ENCODE data around the gene GGCX. TPM values are rescaled to one million over a fixed set of nuclear protein-coding genes. Genes with fewer than 3 reads are reported as not detected.
A peak's percentile ranks its signal among the peaks of the same experiment; 100 is the strongest.

Gene GGCX
- total and polyA plus RNA-seq, 2 of the 4 experiments (the other 2 are of a cell fraction): 35.0 to 39.4 TPM

- peak overlapping the region; percentile 92 for H2BK5ac ChIP-seq (ENCODE audit: low read depth, low read length, poor library complexity, severe bottlenecking)
- H4K5ac ChIP-seq (ENCODE audit: low read depth, low read length): peak overlapping the region; percentile 51
- peak overlapping the region; percentile 14; the same call in 1 of the 2 replicates for H3K9ac ChIP-seq (ENCODE audit: low read depth, low read length)
- peaks cover 29% of the 10 kb centered on the region for H3K9me1 ChIP-seq (ENCODE audit: insufficient read depth, low read length)
- dilution Hi-C loops (cut with HindIII; ENCODE audit: low sequenced_read_pairs, unreplicated experiment): no loop called here
- peak overlapping the region; percentile 59; the same call in 1 of the 2 replicates for H3K18ac ChIP-seq (ENCODE audit: low read depth, low read length)
- ChIA-PET CTCF (no interaction called here), POLR2A (ENCODE audit: unreplicated experiment) (interaction anchor here (0.6 to 1.3 kb wide), 2 partner anchors 23 to 170 kb away, joined by 3 read pairs; no protein-coding TSS in a partner anchor)
- H4K20me1 ChIP-seq (ENCODE audit: insufficient read depth, low read length): peaks cover 7% of the 10 kb centered on the region; the same call in 1 of the 2 replicates
- H3K79me1 ChIP-seq (ENCODE audit: low read depth in 1 of 2, low read length in 2 of 2): peaks cover 25 to 76% of the 10 kb centered on the region in 2 experiments
- H2BK15ac ChIP-seq (ENCODE audit: low read depth, low read length): peak overlapping the region; percentile 65; the same call in 2 of the 3 replicates
- peak overlapping the region; percentile 17 for H3K4me2 ChIP-seq (ENCODE audit: low read depth, low read length)
- H4K91ac ChIP-seq (ENCODE audit: insufficient read depth, low read depth, low read length): peak overlapping the region; percentile 77
- intact Hi-C loops (cut with micrococcal nuclease): no loop called here
- peak overlapping the region; percentile 29 for H2AFZ ChIP-seq (replicated peaks; ENCODE audit: low read length, poor library complexity)
- peak overlapping the region; percentile 90 for H3K14ac ChIP-seq (replicated peaks; ENCODE audit: low read depth, low read length)
- H2BK20ac ChIP-seq (ENCODE audit: low read depth, low read length): peak overlapping the region; percentile 63
- peak overlapping the region; percentile 43; the same call in 1 of the 2 replicates for H3K56ac ChIP-seq (ENCODE audit: extremely low read depth, insufficient read depth, low read length)
- in situ Hi-C loops (cut with MboI; ENCODE audit: low sequenced_read_pairs): no loop called here
- 33% methylated on average over 5 of the region's 7 CpGs; no CpG with 5 or more reads in 1 of the 2 experiments for WGBS, 2 experiments (ENCODE audit: extremely low coverage in 2 of 2, insufficient read length in 1 of 2)
- TF ChIP-seq FOS (IDR thresholded peaks at IDR 0.05; ENCODE audit: low read depth, low read length) (0 out of 2 replicates have a peak, but pooled peaks have one; percentile 33), CTCF (conservative IDR thresholded peaks at IDR 0.05; ENCODE audit: low read depth, low read length) (no peak), BHLHE40 (IDR thresholded peaks at IDR 0.05; ENCODE audit: low read depth, low read length) (peak; percentile 25; the same call in 1 of the 2 replicates), NFE2L2 (IDR thresholded peaks at IDR 0.05; ENCODE audit: low read depth, low read length) (no peak)
- H3K4me1 ChIP-seq (ENCODE audit: control insufficient read depth, insufficient read depth, low read length): peaks cover 29% of the 10 kb centered on the region
- no peaks in the 10 kb centered on the region for H3K27me3 ChIP-seq (ENCODE audit: control insufficient read depth, insufficient read depth, low read length)
- ATAC-seq (ENCODE audit: low read depth) (peak; percentile 76), DNase-seq (peak; percentile 94)
- H2BK120ac ChIP-seq (ENCODE audit: low read depth, low read length): peak overlapping the region; percentile 77
- H3K9me3 ChIP-seq (ENCODE audit: control insufficient read depth, insufficient read depth, low read length): no peaks in the 10 kb centered on the region
- H3K36me3 ChIP-seq (ENCODE audit: control insufficient read depth, insufficient read depth, low read length): no peaks in the 10 kb centered on the region
- peak overlapping the region; percentile 77 for H2AK9ac ChIP-seq (replicated peaks; ENCODE audit: low read depth, low read length, poor library complexity)
- H4K8ac ChIP-seq (ENCODE audit: low read depth in 2 of 2, low read length in 2 of 2): peak overlapping the region; percentile 14 to 74; a peak in 3 of 4 replicates
- H3K23ac ChIP-seq (ENCODE audit: low read depth, low read length): peak overlapping the region; percentile 32
- H3K4me3 ChIP-seq (ENCODE audit: insufficient read depth, low read depth, low read length): no peak overlapping the region
- BruUV-seq (replicated peaks): no TSS peak
- peak overlapping the region; percentile 80 for H3K4ac ChIP-seq (ENCODE audit: low read depth, low read length)
- peak overlapping the region; percentile 38 for H3K27ac ChIP-seq (ENCODE audit: insufficient read depth, low read length)
- peak overlapping the region; percentile 93 for H2AK5ac ChIP-seq (ENCODE audit: low read depth, low read length)
Measured at GRCh38 chr2:85589982-85590791, 28.9 kb upstream of the GGCX start.

Measured in IMR-90 (cell line).